ENCODE measurements around the gene FKBP2. TPM values are rescaled to one million over a fixed set of nuclear protein-coding genes. Genes with fewer than 3 reads are reported as not detected.
A peak's percentile ranks its signal among the peaks of the same experiment; 100 is the strongest.

The FKBP2 gene
- total RNA-seq, 1 donor from 2014 or later: 52.8 TPM

GRCh38 chr11:64263021-64263946 lies 22.4 kb downstream of the FKBP2 start:
- DNase-seq (ENCODE audit: extremely low spot score, unreplicated experiment): no peak
- Mint-ChIP-seq H3K36me3 (peaks cover 11% of the 10 kb centered on the region), H3K27ac (no peak overlapping the region), H3K27me3 (no peaks in the 10 kb centered on the region), H3K4me3 (no peak overlapping the region), H3K4me1 (ENCODE audit: unreplicated experiment) (peaks cover 4% of the 10 kb centered on the region), H3K9me3 (no peaks in the 10 kb centered on the region)
- TF ChIP-seq CTCF (conservative IDR thresholded peaks at IDR 0.05): no peak

- TF ChIP-seq CTCF (conservative IDR thresholded peaks at IDR 0.05): no peak
- Mint-ChIP-seq H3K27ac (peak overlapping the region; percentile 43), H3K4me3 (no peak overlapping the region), H3K9me3 (no peaks in the 10 kb centered on the region), H3K27me3 (no peaks in the 10 kb centered on the region), H3K36me3 (peaks cover 14% of the 10 kb centered on the region), H3K4me1 (ENCODE audit: unreplicated experiment) (peaks cover 8% of the 10 kb centered on the region)
- no peak for DNase-seq (ENCODE audit: extremely low spot score, unreplicated experiment)
Measured at GRCh38 chr11:64263947-64264317, 23.0 kb downstream of the FKBP2 start.

DNA sequence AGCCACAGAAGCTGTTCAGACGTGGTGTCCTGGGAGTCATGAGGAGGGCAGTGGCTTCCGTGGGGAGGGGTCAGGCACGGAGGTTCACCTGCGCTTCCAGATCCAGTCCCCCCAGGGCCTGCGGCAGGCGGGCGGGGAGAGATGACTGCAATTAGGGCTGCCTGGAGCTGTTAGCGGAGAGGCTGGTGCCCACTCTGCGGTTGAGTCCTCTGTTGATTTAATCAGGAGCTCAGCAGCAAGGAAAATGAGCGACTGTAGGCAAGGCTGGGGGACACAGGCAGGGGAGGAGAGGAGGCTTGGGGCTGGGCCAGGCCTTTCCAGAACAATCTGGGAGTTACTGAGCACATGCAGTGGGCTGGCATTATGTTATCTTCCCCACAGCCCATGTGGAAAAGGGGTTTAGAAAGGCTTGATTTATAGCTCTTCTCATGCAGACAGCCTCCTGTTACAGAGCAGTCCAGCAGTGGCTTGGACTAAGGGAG lies 23.5 kb downstream of the FKBP2 start:
- DNase-seq (ENCODE audit: extremely low spot score, unreplicated experiment): no peak
- H3K27ac Mint-ChIP-seq: peak overlapping the region; percentile 43
- TF ChIP-seq CTCF (conservative IDR thresholded peaks at IDR 0.05): no peak
- peaks cover 11% of the 10 kb centered on the region for H3K4me1 Mint-ChIP-seq (ENCODE audit: unreplicated experiment)
- H3K27me3 Mint-ChIP-seq: no peaks in the 10 kb centered on the region
- no peak overlapping the region for H3K4me3 Mint-ChIP-seq
- peaks cover 13% of the 10 kb centered on the region for H3K36me3 Mint-ChIP-seq
- no peaks in the 10 kb centered on the region for H3K9me3 Mint-ChIP-seq

- Mint-ChIP-seq H3K27me3 (peaks cover 5% of the 10 kb centered on the region), H3K27ac (no peak overlapping the region), H3K9me3 (no peaks in the 10 kb centered on the region), H3K36me3 (peaks cover 4% of the 10 kb centered on the region), H3K4me1 (ENCODE audit: unreplicated experiment) (peaks cover 11% of the 10 kb centered on the region), H3K4me3 (no peak overlapping the region)
- DNase-seq (ENCODE audit: extremely low spot score, unreplicated experiment): no peak
- no peak for TF ChIP-seq CTCF (conservative IDR thresholded peaks at IDR 0.05)
Measured at GRCh38 chr11:64265176-64266160, 24.6 kb downstream of the FKBP2 start.

- peaks cover 5% of the 10 kb centered on the region for H3K27me3 Mint-ChIP-seq
- H3K9me3 Mint-ChIP-seq: no peaks in the 10 kb centered on the region
- no peak overlapping the region for H3K27ac Mint-ChIP-seq
- peaks cover 11% of the 10 kb centered on the region for H3K4me1 Mint-ChIP-seq (ENCODE audit: unreplicated experiment)
- H3K4me3 Mint-ChIP-seq: no peak overlapping the region
- H3K36me3 Mint-ChIP-seq: peaks cover 4% of the 10 kb centered on the region
- no peak for TF ChIP-seq CTCF (conservative IDR thresholded peaks at IDR 0.05)
- DNase-seq (ENCODE audit: extremely low spot score, unreplicated experiment): no peak
Measured at GRCh38 chr11:64266339-64266738, 25.4 kb downstream of the FKBP2 start.
